GM12874 (cell line): Measurements from ENCODE around the gene SLC38A9.

Experiments used
- TF ChIP-seq, protein P1 (sequence below): IDR thresholded peaks from 2 replicates; pipeline ENCODE4 v1.5.1; 2011; ENCODE audit warnings: low read depth, mild to moderate bottlenecking, control low read depth, low read length, moderate library complexity; ENCODE audit not compliant: insufficient read depth

Gene SLC38A9

DNA sequence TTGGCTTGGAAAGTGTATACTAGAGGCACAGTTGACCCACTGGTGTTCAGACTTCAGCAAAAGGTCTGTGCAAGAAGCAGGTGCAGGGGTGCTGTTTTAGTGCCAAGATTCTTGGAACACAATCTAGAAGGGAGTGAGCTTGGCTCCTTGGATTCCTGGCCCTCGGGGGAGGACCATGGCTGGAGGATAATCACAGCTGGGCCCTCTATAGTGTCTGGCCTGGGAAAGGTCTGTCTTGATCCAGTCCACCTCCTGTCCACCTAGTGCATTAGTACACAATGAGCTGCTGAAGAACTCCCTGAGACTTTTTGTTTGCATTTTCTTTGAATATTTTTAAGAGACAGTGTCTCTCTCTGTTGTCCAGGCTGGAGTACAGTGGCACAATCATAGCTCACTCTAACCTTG lies 126.9 kb downstream of the SLC38A9 start:
- TF ChIP-seq, protein P1, sequence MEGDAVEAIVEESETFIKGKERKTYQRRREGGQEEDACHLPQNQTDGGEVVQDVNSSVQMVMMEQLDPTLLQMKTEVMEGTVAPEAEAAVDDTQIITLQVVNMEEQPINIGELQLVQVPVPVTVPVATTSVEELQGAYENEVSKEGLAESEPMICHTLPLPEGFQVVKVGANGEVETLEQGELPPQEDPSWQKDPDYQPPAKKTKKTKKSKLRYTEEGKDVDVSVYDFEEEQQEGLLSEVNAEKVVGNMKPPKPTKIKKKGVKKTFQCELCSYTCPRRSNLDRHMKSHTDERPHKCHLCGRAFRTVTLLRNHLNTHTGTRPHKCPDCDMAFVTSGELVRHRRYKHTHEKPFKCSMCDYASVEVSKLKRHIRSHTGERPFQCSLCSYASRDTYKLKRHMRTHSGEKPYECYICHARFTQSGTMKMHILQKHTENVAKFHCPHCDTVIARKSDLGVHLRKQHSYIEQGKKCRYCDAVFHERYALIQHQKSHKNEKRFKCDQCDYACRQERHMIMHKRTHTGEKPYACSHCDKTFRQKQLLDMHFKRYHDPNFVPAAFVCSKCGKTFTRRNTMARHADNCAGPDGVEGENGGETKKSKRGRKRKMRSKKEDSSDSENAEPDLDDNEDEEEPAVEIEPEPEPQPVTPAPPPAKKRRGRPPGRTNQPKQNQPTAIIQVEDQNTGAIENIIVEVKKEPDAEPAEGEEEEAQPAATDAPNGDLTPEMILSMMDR: no peak

DNA sequence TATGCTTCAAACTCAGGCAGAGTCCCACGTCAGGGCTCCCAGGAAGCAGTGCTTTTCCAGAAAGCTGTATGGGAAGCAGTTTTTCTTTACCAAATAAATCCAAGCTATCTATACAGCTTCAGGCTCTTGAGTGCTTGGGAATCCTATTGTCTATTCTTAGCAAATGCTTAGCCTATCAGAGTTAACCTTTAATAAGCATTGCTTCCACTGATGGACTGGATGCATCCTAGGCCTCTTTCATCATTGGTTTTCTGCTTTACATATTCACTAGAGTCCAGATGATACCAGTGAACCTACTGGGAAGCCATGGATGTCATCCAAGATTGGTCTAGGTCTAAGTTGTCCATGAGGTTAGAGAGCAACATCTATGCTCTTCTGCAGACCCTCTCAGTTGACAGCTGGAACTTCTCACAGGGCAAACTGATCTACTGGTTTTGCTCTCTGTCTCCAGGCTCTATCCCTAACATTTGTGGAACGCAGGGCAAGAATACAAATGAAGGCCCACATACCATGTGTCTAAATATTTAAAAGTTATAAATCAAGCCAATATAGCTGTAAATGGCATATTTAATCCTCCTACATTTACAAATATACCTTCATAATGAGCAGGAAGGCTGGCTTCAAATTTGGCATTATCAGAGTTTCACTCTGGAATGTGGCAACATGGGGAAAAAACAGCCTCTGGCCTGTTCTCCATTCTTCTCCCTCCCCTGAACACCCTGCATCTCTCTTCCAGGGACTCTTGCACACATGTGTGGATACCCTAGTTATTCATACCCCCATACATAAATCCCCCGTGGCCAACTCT lies 127.5 kb downstream of the SLC38A9 start:
- TF ChIP-seq, protein P1: no peak

DNA sequence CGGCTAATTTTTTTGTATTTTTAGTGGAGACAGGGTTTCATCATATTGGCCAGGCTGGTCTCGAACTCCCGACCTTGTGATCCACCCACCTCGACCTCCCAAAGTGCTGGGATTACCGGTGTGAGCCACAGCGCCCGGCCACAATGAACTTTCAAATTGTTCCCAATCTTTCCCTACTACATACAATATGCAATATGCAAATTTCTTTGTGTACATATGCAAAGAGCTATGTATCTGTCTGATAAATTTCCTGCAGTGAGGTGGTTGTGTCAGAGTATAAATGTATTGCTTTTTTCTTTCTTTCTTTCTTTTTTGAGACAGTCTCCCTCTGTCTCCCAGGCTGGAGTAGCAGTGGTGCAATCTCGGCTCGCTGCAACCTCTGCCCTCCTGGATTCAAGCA lies 128.5 kb downstream of the SLC38A9 start:
- TF ChIP-seq, protein P1: no peak

DNA sequence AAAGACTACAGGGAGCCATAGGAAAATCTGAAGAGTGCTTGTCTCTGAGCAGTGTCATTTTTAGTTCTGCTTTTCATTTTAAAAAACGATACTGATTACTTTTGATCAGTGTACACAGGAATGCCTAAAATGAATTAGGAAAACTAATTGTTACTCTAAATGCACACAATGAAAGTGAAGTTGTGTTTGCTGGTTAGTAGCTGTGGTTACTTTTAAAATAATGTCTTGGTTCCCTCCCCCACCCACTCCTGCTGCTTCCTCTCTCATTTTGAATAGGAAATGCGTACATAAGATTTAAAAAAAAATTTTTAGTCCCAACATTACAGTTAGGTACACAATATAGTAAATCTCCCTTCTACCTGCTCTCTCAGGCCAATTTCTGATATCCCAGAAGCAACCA lies 129.9 kb downstream of the SLC38A9 start:
- TF ChIP-seq, protein P1: no peak

DNA sequence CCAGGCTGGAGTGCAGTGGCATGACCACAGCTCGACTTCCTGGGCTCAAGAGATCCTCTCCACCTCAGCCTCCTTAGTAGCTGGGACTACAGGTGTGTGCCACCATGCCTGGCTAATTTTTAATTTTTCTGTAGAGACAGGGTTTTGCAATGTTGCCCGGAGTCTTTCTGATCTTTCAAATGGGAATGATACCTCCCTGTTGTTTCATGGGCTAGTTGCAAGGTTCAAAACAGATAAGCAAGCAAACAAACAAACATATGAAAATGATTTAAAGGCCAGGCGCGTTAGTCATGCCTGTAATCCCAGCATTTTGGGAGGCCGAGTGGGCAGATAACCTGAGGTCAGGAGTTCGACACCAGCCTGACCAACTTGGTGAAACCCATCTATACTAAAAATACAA lies 132.1 kb downstream of the SLC38A9 start:
- TF ChIP-seq, protein P1: no peak

DNA sequence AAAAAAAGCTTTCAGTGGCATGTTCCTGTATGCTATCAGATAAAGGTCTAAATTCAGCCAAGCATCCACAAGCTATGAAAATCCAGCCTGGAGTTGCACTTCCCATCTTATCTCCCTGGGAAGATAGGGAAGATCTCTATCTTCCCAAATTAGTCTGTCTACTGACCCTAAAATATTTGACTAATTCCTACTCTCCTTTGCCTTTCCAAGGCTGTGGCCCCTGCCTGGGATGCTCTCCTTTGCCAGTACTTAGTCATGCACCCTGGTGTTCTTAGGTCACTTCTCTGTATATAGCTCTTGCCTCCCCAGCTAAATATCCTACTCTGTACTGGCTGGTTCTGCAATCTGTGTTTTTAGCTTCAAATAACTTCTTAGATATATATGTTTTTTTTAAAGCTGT lies 133.4 kb downstream of the SLC38A9 start:
- TF ChIP-seq, protein P1: no peak

DNA sequence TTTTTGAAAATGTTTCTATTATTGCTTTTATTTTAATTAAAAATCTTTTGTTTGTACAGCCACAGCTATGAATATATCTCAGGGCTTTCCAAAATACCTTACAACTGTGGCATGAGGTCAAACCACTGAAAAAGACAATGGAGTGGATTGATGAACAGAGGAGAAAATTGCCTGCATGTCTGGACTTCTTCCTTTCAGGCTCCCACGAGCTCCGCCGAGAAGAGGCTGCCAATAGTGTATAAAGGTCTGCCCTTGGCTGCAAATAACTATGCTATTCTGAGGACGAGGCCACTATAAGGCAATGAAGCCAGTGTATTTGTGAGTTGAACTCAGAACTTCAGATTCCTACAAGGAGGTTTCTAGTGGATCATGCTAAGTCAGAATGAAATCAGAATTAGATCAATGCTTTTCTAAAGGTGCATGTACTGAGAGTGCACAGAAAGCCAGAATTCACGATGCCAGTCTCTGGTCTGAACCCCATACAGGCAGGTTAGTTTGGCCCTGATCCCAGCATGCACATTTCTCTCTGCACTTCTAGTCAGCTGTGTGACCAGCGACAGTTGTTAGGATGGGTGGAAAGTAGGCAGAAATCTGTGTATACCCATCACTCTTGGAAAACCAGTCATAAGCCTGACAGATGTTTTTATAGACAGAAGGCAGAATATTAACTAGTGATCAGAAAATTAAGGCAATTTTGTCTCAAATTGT lies 134.6 kb downstream of the SLC38A9 start:
- TF ChIP-seq, protein P1: no peak
